ENCODE results near the gene ADCY3. TPM values are rescaled to one million over a fixed set of nuclear protein-coding genes. Genes with fewer than 3 reads are reported as not detected.

Gene ADCY3
- total RNA-seq, 1 experiment from 2014 or later: 57.6 TPM

GRCh38 chr2:24820175-24820513, 99.9 kb downstream of the ADCY3 start:
- H3K36me3 ChIP-seq (ENCODE audit: insufficient read depth, low read length): peaks cover 48% of the 10 kb centered on the region
- no peaks in the 10 kb centered on the region for H3K4me1 ChIP-seq (ENCODE audit: low read length)

GRCh38 chr2:24819442-24820174, 100.4 kb downstream of the ADCY3 start:
- H3K4me1 ChIP-seq (ENCODE audit: low read length): no peaks in the 10 kb centered on the region
- no peak overlapping the region for H3K4me3 ChIP-seq (ENCODE audit: low read length)
- H3K9ac ChIP-seq (ENCODE audit: low read length): no peak overlapping the region
- H3K27ac ChIP-seq (ENCODE audit: low read length): no peak overlapping the region
- H3K9me3 ChIP-seq (ENCODE audit: low read length): no peaks in the 10 kb centered on the region
- no peak overlapping the region for H2AFZ ChIP-seq (ENCODE audit: low read length)
- no peaks in the 10 kb centered on the region for H3K27me3 ChIP-seq (ENCODE audit: low read length)
- no peaks in the 10 kb centered on the region for H3K79me2 ChIP-seq (ENCODE audit: low read length)
- no peaks in the 10 kb centered on the region for H3K9me2 ChIP-seq (replicated peaks; ENCODE audit: insufficient read depth, low read length)
- no peaks in the 10 kb centered on the region for H4K20me1 ChIP-seq (ENCODE audit: insufficient read depth, low read depth, low read length)
- H3K4me2 ChIP-seq (ENCODE audit: low read depth, low read length, poor library complexity, severe bottlenecking): no peak overlapping the region
- peaks cover 50% of the 10 kb centered on the region for H3K36me3 ChIP-seq (ENCODE audit: insufficient read depth, low read length)
- DNase-seq: no peak

More at GRCh38 chr2:24820175-24820513, 99.9 kb downstream of the ADCY3 start:
- Histone ChIP-seq H3K27ac (ENCODE audit: low read length) (no peak overlapping the region), H3K9me3 (ENCODE audit: low read length) (no peaks in the 10 kb centered on the region), H3K4me2 (ENCODE audit: low read depth, low read length, poor library complexity, severe bottlenecking) (no peak overlapping the region), H4K20me1 (ENCODE audit: insufficient read depth, low read depth, low read length) (no peaks in the 10 kb centered on the region), H3K27me3 (ENCODE audit: low read length) (no peaks in the 10 kb centered on the region), H3K9ac (ENCODE audit: low read length) (no peak overlapping the region), H3K79me2 (ENCODE audit: low read length) (no peaks in the 10 kb centered on the region), H3K4me3 (ENCODE audit: low read length) (no peak overlapping the region), H2AFZ (ENCODE audit: low read length) (no peak overlapping the region), H3K9me2 (replicated peaks; ENCODE audit: insufficient read depth, low read length) (no peaks in the 10 kb centered on the region)
- no peak for DNase-seq

- Histone ChIP-seq H3K9ac (ENCODE audit: low read length) (no peak overlapping the region), H3K36me3 (ENCODE audit: insufficient read depth, low read length) (peaks cover 50% of the 10 kb centered on the region), H3K4me2 (ENCODE audit: low read depth, low read length, poor library complexity, severe bottlenecking) (no peak overlapping the region), H4K20me1 (ENCODE audit: insufficient read depth, low read depth, low read length) (no peaks in the 10 kb centered on the region), H3K27ac (ENCODE audit: low read length) (no peak overlapping the region), H3K9me2 (replicated peaks; ENCODE audit: insufficient read depth, low read length) (no peaks in the 10 kb centered on the region), H3K4me3 (ENCODE audit: low read length) (no peak overlapping the region), H3K79me2 (ENCODE audit: low read length) (peaks cover 6% of the 10 kb centered on the region), H3K4me1 (ENCODE audit: low read length) (no peaks in the 10 kb centered on the region), H2AFZ (ENCODE audit: low read length) (no peak overlapping the region), H3K27me3 (ENCODE audit: low read length) (no peaks in the 10 kb centered on the region), H3K9me3 (ENCODE audit: low read length) (no peaks in the 10 kb centered on the region)
- no peak for DNase-seq
These were observed 101.3 kb downstream of the ADCY3 start for GRCh38 chr2:24818721-24819167.

GRCh38 chr2:24816884-24817283, 103.2 kb downstream of the ADCY3 start:
- Histone ChIP-seq H3K27ac (ENCODE audit: low read length) (no peak overlapping the region), H3K79me2 (ENCODE audit: low read length) (peaks cover 24% of the 10 kb centered on the region), H3K4me1 (ENCODE audit: low read length) (no peaks in the 10 kb centered on the region), H3K4me2 (ENCODE audit: low read depth, low read length, poor library complexity, severe bottlenecking) (no peak overlapping the region), H3K9ac (ENCODE audit: low read length) (no peak overlapping the region), H3K4me3 (ENCODE audit: low read length) (no peak overlapping the region), H3K27me3 (ENCODE audit: low read length) (no peaks in the 10 kb centered on the region), H3K36me3 (ENCODE audit: insufficient read depth, low read length) (peaks cover 39% of the 10 kb centered on the region), H3K9me2 (replicated peaks; ENCODE audit: insufficient read depth, low read length) (no peaks in the 10 kb centered on the region), H3K9me3 (ENCODE audit: low read length) (no peaks in the 10 kb centered on the region), H4K20me1 (ENCODE audit: insufficient read depth, low read depth, low read length) (no peaks in the 10 kb centered on the region), H2AFZ (ENCODE audit: low read length) (no peak overlapping the region)
- DNase-seq: no peak

- H3K4me3 ChIP-seq (ENCODE audit: low read length): no peak overlapping the region
- DNase-seq: no peak
- no peaks in the 10 kb centered on the region for H3K27me3 ChIP-seq (ENCODE audit: low read length)
- H3K9me2 ChIP-seq (replicated peaks; ENCODE audit: insufficient read depth, low read length): no peaks in the 10 kb centered on the region
- H3K27ac ChIP-seq (ENCODE audit: low read length): no peak overlapping the region
- H3K9ac ChIP-seq (ENCODE audit: low read length): no peak overlapping the region
- no peaks in the 10 kb centered on the region for H3K9me3 ChIP-seq (ENCODE audit: low read length)
- H3K79me2 ChIP-seq (ENCODE audit: low read length): peaks cover 27% of the 10 kb centered on the region
- H3K36me3 ChIP-seq (ENCODE audit: insufficient read depth, low read length): peaks cover 39% of the 10 kb centered on the region
- no peak overlapping the region for H2AFZ ChIP-seq (ENCODE audit: low read length)
- no peaks in the 10 kb centered on the region for H3K4me1 ChIP-seq (ENCODE audit: low read length)
- no peaks in the 10 kb centered on the region for H4K20me1 ChIP-seq (ENCODE audit: insufficient read depth, low read depth, low read length)
- no peak overlapping the region for H3K4me2 ChIP-seq (ENCODE audit: low read depth, low read length, poor library complexity, severe bottlenecking)
These were observed 103.6 kb downstream of the ADCY3 start for GRCh38 chr2:24816404-24816803.

GRCh38 chr2:24815171-24815570, 104.9 kb downstream of the ADCY3 start:
- Histone ChIP-seq H3K4me3 (ENCODE audit: low read length) (no peak overlapping the region), H3K4me2 (ENCODE audit: low read depth, low read length, poor library complexity, severe bottlenecking) (no peak overlapping the region), H3K9ac (ENCODE audit: low read length) (no peak overlapping the region), H3K27ac (ENCODE audit: low read length) (no peak overlapping the region), H3K79me2 (ENCODE audit: low read length) (peaks cover 37% of the 10 kb centered on the region), H3K36me3 (ENCODE audit: insufficient read depth, low read length) (peaks cover 28% of the 10 kb centered on the region), H3K9me2 (replicated peaks; ENCODE audit: insufficient read depth, low read length) (no peaks in the 10 kb centered on the region), H3K4me1 (ENCODE audit: low read length) (no peaks in the 10 kb centered on the region), H3K9me3 (ENCODE audit: low read length) (no peaks in the 10 kb centered on the region), H2AFZ (ENCODE audit: low read length) (no peak overlapping the region), H4K20me1 (ENCODE audit: insufficient read depth, low read depth, low read length) (no peaks in the 10 kb centered on the region), H3K27me3 (ENCODE audit: low read length) (no peaks in the 10 kb centered on the region)
- no peak for DNase-seq

GRCh38 chr2:24814516-24814915, 105.5 kb downstream of the ADCY3 start:
- Histone ChIP-seq H3K36me3 (ENCODE audit: insufficient read depth, low read length) (peaks cover 27% of the 10 kb centered on the region), H2AFZ (ENCODE audit: low read length) (no peak overlapping the region), H3K79me2 (ENCODE audit: low read length) (peaks cover 44% of the 10 kb centered on the region), H3K9ac (ENCODE audit: low read length) (no peak overlapping the region), H3K27me3 (ENCODE audit: low read length) (no peaks in the 10 kb centered on the region), H3K9me3 (ENCODE audit: low read length) (no peaks in the 10 kb centered on the region), H4K20me1 (ENCODE audit: insufficient read depth, low read depth, low read length) (no peaks in the 10 kb centered on the region), H3K4me2 (ENCODE audit: low read depth, low read length, poor library complexity, severe bottlenecking) (no peak overlapping the region), H3K27ac (ENCODE audit: low read length) (no peak overlapping the region), H3K4me3 (ENCODE audit: low read length) (no peak overlapping the region), H3K9me2 (replicated peaks; ENCODE audit: insufficient read depth, low read length) (no peaks in the 10 kb centered on the region), H3K4me1 (ENCODE audit: low read length) (no peaks in the 10 kb centered on the region)
- DNase-seq: no peak

- Histone ChIP-seq H4K20me1 (ENCODE audit: insufficient read depth, low read depth, low read length) (no peaks in the 10 kb centered on the region), H3K4me2 (ENCODE audit: low read depth, low read length, poor library complexity, severe bottlenecking) (no peak overlapping the region), H3K79me2 (ENCODE audit: low read length) (peaks cover 52% of the 10 kb centered on the region), H3K27ac (ENCODE audit: low read length) (no peak overlapping the region), H2AFZ (ENCODE audit: low read length) (no peak overlapping the region), H3K27me3 (ENCODE audit: low read length) (no peaks in the 10 kb centered on the region), H3K9me2 (replicated peaks; ENCODE audit: insufficient read depth, low read length) (no peaks in the 10 kb centered on the region), H3K36me3 (ENCODE audit: insufficient read depth, low read length) (peaks cover 24% of the 10 kb centered on the region), H3K9me3 (ENCODE audit: low read length) (no peaks in the 10 kb centered on the region), H3K4me1 (ENCODE audit: low read length) (no peaks in the 10 kb centered on the region), H3K4me3 (ENCODE audit: low read length) (no peak overlapping the region), H3K9ac (ENCODE audit: low read length) (no peak overlapping the region)
- no peak for DNase-seq
These were observed 106.3 kb downstream of the ADCY3 start for GRCh38 chr2:24813691-24814137.

Measured in Karpas-422 (cell line).